ENCODE data around the gene MORC2. TPM values are rescaled to one million over a fixed set of nuclear protein-coding genes. Genes with fewer than 3 reads are reported as not detected.

Gene MORC2
- total RNA-seq, 1 experiment from 2014 or later: 25.4 TPM

GRCh38 chr22:30919973-30920372 is 48.6 kb downstream of the MORC2 start:
- POLR2A ChIA-PET: interaction anchor here (1.6 kb wide), 1 partner anchor 156 kb away, joined by 5 read pairs; no protein-coding TSS in a partner anchor

More at GRCh38 chr22:30919973-30920372, 48.6 kb downstream of the MORC2 start:
- BruUV-seq (replicated peaks): no TSS peak
- intact Hi-C loops (cut with micrococcal nuclease): loop anchor here (1.0 to 10.0 kb wide), 2 partner anchors 157 to 285 kb away; partner anchors contain the start of gene SLC35E4
- no peak overlapping the region for H3K4me2 ChIP-seq (ENCODE audit: low read length)
- H3K27ac ChIP-seq (ENCODE audit: low read depth, low read length): no peak overlapping the region
- no peaks in the 10 kb centered on the region for H3K36me3 ChIP-seq (ENCODE audit: control insufficient read depth in 1 of 2, insufficient read depth in 2 of 2, low read length in 2 of 2)
- no peak for DNase-seq (ENCODE audit: low read depth, low spot score)
- no peak overlapping the region for H3K4me3 ChIP-seq (replicated peaks in 1 of 2; ENCODE audit: low read depth in 1 of 2, low read length in 2 of 2)
- H3K79me2 ChIP-seq (ENCODE audit: insufficient read depth, low read length): no peaks in the 10 kb centered on the region
- no peak for TF ChIP-seq EGR1 (IDR thresholded peaks at IDR 0.05; ENCODE audit: low read depth)
- no peak for TF ChIP-seq POLR2A (IDR thresholded peaks at IDR 0.05; ENCODE audit: borderline replicate concordance, extremely low read depth, insufficient read depth, insufficient read length)
- no peak for TF ChIP-seq YY1 (IDR thresholded peaks at IDR 0.05; ENCODE audit: extremely low read depth, insufficient replicate concordance, low read depth, low read length)
- no peak for TF ChIP-seq REST (IDR thresholded peaks at IDR 0.05; ENCODE audit: low read depth)
- TF ChIP-seq ATF3 (IDR thresholded peaks at IDR 0.05): no peak
- TF ChIP-seq TCF7L2 (IDR thresholded peaks at IDR 0.05; ENCODE audit: borderline replicate concordance, extremely low read depth, insufficient read depth, insufficient read length): no peak
- no peak for TF ChIP-seq CTCF (IDR thresholded peaks at IDR 0.05 in 2 of 3, conservative IDR thresholded peaks at IDR 0.05 in 1 of 3; ENCODE audit: borderline replicate concordance in 1 of 3, insufficient read depth in 1 of 3, low read depth in 2 of 3, low read length in 2 of 3)
- TF ChIP-seq RAD21 (IDR thresholded peaks at IDR 0.05; ENCODE audit: low read depth): no peak
- TF ChIP-seq EZH2 (IDR thresholded peaks at IDR 0.05): no peak
- TF ChIP-seq JUND (IDR thresholded peaks at IDR 0.05): no peak
- no peak for TF ChIP-seq CBX3 (IDR thresholded peaks at IDR 0.05; ENCODE audit: low read depth)
- TF ChIP-seq CEBPB (IDR thresholded peaks at IDR 0.05; ENCODE audit: low read depth): no peak
- no peak for TF ChIP-seq SIN3A (IDR thresholded peaks at IDR 0.05; ENCODE audit: low read depth)
- H3K9me3 ChIP-seq (ENCODE audit: control insufficient read depth in 1 of 2, insufficient read depth in 1 of 2, low read depth in 1 of 2, low read length in 2 of 2): no peaks in the 10 kb centered on the region
- ChIA-PET RAD21 (ENCODE audit: low non-redundant PET in 1 of 2, low total read pairs in 2 of 2, uncharacterized antibody in 2 of 2, unreplicated experiment in 2 of 2) (interaction anchor here in 1 of 2 experiments (0.9 kb wide), 1 partner anchor 104 kb away, joined by 3 read pairs; no protein-coding TSS in a partner anchor), CTCF (interaction anchor here (0.8 to 4.1 kb wide), 12 partner anchors 9 to 318 kb away, joined by 3 to 45 read pairs (median 3); partner anchors contain the start of gene SLC35E4)
- no peaks in the 10 kb centered on the region for H3K27me3 ChIP-seq (ENCODE audit: insufficient read depth, low read length)
- H4K20me1 ChIP-seq (ENCODE audit: insufficient read depth): no peaks in the 10 kb centered on the region
- no peaks in the 10 kb centered on the region for H3K9me2 ChIP-seq (ENCODE audit: insufficient read depth)
- H3K9ac ChIP-seq (ENCODE audit: low read length): no peak overlapping the region
- no peak overlapping the region for H2AFZ ChIP-seq (ENCODE audit: low read depth, low read length, poor library complexity, severe bottlenecking)
- H3K4me1 ChIP-seq (ENCODE audit: control insufficient read depth in 1 of 2, insufficient read depth in 2 of 2, low read length in 2 of 2): no peaks in the 10 kb centered on the region
- ATAC-seq: peak; percentile 36
